DMS53 (cell line): Measurements from ENCODE around the gene PARD3.

Experiments used
- DNase-seq: peaks from one replicate; lab custom pipeline; 2025; lab: John Stamatoyannopoulos, UW

The PARD3 gene

DNA sequence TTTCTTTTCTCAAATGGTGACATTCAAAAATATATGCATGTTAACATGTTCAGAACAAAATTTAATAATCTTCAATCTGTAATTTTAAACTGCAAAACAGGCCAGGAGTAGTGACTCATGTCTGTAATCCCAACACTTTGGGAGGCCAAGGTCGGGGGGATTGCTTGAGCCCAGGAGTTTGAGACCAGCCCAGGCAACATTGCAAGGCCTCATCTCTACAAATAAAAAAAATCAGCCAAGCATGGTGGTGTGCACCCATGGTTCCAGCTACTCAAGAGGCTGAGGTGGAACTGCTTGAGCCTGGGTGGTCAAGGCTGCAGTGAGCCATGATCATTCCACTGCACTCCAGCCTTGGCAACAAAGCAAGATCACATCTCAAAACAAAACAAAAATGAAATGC lies 394.3 kb downstream of the PARD3 start:
- peak; percentile 6 for DNase-seq

DNA sequence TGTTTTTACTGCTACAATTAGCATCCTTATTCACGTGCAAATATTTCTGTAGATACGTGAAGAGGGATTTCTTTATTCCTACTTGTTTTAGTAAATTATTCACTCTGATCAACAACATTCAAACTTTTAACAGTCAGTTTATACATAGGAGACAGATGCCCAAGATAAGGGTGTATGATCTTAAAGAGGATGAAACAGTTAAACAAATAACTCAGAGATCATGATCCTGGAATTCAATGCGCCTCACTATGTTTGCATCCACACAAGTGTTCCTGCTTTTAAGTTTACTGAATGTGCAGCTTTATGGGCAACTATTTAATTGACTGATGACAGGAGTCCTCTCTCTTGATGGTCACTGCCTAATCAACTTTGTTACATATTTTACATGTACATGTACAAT lies 394.8 kb downstream of the PARD3 start:
- no peak for DNase-seq

DNA sequence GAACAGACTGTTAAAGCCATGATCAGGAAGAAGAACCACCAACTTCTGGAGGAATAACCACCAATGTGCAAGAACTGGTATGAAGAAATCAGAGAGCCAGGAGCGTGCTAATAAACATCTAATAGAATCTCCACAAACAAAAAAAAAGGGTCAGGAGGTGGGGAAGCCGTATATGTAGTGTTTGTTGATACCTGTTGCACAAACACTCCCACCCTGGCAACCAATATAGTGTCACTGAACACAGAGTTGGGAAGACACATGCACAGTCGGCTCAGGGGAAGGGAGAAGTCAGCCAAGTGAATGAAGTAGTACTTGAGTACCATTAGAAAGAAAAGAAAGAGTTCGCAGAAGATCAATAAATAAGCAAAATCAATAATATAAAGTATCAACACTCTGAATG lies 400.1 kb downstream of the PARD3 start:
- DNase-seq: peak; percentile 14

DNA sequence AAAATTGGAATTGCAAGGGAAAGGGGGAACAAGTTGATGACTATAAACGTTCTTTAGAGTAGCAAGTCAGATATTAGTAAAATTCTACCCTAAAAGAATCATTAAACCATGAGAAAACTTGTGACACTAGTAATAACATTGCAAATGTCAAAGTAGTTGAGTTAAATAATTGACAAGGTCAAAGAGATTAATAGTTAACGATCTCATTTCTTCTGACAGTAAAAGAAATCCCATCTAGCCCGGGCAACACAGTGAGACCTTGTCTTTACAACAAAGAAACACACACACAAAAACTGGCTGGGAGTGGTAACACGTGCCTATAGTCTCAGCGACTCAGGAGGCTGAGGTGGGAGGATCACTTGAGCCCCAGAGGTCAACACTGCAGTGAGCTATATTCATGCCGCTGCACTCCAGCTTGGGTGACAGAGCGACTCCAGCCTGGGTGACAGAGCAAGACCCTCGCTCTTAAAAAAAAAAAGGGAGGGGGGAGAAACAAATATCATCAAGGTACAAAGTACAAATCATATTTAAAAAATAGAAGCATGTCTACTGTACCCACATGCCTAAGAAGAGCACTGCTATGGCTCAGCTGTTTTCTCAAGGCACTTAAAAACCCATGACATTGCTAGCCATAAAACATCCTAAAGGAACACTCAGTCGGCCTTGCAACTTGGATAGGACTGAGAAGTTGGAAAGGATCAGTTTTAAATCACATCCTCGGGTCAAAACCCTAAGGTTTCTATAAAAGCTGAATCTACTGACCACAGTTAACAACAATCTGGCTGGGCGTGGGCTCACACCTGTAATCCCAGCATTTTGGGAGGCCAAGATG lies 401.1 kb downstream of the PARD3 start:
- no peak for DNase-seq

DNA sequence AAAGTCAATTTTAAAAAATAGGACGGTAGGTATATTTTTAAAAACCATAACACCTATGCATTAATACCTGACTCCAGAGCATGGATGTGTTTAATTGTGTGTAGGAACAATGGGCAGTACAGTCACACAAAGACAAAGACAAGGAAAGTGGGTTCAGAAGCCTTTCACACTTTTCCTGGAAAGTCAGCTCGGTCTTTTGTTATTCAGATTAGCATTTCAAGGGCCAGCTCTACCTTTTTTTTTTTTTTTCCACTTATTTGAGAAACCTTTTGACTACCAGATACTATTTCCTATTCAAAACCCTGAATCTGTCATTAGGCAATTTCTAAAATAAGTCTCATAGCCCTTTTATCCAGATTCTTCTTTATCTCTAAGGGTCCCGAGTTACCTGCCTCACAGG lies 401.9 kb downstream of the PARD3 start:
- DNase-seq: peak; percentile 47

DNA sequence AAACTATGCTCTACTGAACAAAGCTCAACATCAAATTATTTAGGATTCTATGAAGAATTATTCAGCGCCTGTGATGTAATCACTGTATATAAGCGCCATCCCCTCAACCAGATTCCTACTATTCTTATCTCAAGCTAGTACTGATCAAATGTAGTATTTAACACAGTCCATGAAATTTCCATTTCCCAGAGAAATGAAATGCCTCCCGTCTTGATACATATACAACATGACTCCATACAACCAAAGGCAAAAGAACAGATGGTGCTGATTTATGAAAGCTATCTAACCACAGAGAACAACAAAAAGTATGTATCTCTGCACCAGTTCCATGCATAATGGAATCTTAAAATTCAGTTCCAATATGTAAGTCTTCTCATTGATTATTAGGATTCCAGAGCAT lies 406.1 kb downstream of the PARD3 start:
- no peak for DNase-seq

DNA sequence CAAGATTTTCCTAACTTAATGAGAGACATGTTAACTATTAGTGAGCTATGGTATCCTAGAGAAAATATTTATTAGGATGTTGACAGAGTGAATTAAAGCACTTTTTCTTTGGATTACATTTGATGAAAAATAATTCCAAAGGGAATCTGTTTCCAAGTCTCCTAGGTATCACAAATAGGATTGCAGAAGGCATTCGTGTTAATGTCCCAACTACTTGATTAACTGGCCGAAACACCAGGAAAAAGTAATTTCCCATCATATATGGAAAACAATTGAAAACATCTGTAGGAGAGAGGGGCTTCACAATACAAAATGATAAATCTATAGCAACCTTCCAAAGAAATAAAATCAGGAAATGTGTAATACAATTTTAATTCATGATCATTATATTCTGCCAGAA lies 406.7 kb downstream of the PARD3 start:
- DNase-seq: no peak

DNA sequence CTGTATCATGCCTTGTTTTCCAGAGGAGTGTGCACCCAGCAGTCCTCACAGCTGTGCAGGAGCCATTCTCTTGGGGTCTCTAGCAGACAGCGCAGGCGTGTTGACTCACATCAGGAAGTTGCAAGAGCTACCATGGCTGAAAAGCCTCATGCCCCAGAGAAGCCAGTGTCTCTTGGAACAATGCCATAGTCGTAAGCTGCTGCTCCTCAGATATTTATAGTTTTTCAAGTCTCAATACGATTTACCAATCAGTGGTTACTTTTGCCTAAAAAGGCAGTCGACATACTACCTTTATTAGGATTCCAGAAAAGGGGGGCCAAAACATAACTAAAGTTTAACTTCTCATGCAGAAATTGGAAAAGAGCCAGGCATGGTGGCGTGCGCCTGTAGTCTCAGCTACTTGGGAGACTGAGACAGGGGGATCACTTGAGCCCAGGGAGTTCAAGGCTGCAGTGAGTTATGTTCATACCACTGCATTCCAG lies 407.7 kb downstream of the PARD3 start:
- DNase-seq: no peak

DNA sequence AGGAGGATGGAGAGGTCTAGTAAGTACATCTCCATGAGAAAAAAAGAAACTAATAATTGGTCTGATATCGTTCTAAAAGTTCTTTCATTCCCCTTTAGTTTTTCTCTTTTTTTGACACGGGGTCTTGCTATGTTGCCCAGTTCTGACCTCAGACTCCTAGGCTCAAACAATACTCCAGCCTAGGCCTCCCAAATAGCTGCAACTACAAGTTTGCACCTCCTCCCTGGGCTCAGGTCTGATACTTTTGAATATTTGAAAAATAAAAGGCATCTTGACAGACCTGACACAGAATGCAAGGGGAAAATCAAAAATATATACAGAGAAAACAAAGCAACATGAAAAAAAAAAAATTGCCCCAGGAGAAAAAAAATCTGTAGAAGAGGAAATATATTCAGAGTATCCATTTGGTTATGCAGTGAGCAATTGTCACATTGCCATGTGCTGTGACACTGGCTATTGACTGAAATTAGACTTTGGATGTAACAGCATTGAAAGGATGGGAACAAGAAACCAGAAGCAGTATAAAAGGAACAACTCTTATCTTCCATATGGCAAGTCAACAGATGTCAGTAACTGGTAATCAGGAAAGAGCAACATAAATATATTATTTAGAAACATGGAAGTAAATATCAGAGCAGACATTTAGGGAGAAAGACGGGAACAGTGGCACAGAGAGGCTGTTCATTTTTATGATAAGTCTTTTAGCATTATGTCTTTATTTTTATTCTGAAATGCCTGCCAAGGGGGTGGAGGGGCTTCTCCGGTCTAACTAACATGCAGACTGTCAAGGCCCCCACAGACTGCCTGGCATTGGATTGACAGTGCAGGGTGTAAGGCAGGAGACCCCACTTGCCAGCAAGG lies 408.4 kb downstream of the PARD3 start:
- DNase-seq: no peak

DNA sequence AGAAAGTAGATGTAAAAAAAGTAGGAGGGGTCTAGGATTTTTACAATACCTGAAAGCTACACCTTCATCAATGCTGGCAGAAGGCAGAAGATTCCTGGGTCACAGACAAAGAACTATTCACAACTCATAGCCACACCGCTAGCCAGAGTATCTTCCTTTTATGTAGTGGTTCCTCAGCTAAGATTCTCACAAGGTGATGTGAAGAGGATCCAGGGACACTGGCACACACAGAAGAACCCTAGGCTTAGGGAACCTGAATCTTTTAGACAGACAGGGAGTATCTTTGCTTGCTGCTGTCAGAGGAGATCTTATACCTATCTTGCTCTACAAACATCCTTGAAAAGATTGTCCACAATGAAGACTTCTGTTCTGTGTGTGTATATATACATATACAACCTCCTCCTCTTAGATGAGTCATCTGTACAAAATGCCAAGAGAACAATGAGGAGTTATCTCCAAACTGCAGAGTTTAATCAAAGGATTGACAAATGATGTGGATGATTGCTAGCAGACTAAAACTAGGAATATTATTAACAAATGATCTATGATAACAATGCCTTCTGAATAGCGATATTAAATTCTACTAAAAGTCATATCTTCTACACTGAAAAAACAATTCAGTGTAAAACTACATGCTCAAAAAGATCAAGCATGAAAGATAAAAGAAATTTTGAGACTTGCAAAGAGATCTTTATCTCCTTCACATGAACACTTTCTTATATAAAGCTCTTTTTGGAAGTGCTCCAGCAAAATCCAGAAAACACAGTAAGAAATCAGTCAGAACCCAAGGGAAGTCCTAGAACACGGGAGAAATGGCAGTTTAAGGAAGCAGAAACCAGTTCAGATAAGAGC lies 409.3 kb downstream of the PARD3 start:
- DNase-seq: peak; percentile 48

DNA sequence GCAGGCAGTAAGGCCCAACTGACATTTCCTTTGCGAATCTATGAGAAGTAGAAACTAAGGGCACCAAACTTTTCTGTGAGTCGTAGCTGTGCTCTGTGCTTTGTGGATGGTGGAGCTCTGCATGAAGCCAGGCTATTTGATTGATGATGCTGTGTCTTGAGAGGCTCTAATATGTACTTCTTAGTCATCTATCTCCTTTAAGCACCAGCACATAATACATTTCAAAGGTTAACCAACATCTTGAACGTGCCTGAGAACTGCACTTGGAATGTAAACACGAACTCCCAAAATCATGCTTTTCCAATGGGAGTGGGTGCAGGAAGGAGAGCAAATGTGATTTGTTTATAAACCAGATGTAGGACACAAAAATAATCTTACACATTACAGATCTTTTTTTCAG lies 411.6 kb downstream of the PARD3 start:
- no peak for DNase-seq

DNA sequence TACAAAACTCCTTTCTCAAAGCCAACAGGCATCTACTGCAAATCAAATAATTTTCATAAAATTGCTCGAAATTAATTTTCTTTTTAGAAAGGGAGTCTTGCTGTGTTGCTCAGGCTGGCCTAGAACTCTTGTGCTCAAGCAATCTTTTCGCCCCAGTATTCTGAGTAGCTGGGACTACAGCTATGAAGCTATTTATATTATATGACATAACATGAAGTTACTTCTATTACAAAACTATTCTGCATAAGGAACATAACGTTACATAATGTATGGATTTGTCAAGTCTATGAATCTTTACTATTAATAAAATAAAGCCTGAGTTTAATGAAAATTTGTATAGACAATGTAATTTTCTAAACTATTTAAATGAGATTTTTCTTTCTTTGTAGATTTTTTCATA lies 415.0 kb downstream of the PARD3 start:
- DNase-seq: no peak

DNA sequence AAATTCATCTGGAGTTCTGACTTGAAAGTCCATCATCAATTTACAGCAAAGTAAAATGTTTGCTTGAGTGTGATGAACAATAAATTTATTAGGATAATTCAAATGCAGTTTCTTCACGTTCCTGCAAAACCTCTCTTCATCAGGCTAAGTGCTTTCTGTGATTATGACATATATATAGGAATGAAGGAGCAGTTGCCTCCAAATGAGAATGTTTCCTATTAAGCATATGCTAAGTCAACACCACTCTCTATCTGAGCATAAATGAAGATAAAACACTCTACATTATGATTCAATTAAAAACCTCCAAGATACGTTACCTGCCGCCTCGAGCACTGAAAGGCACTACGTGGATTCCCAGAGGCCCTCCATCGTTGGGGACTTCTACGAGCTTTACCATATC lies 416.1 kb downstream of the PARD3 start:
- DNase-seq: no peak

DNA sequence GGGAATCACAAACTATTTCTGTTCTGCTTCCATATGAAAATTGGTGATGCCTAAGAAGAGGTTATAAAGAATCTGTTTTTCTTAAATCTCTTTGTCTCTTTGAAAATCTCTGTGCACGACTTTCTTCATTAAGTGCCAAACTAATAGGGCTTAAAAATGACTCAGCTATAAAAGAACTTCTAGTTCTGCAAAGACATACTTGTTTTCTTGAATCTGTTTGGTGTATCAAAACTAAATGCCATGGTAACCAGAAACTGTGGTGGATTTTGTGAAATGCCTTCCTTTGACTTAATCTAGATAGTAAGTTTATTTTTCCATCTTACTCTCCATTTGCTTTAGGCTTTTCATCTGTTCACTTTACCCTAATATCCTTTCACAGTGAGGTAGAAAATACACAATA lies 417.8 kb downstream of the PARD3 start:
- no peak for DNase-seq

DNA sequence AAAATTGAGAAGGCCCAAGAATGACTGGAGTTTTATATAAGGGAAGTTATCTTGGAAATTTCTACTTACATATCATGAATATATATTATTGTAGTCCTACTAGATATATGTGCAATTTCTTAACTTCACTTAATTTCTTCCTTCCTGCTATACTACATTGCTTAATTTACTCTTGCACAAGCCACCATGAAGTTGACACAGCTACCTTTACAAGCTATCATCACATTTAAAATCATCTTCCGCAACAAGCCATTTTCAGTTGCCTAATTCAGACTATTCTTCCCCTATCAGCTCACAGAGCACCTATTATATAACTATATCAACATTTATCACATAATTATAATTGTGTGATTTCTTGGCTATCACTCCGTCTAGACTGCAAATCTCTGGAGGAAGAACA lies 418.4 kb downstream of the PARD3 start:
- no peak for DNase-seq

DNA sequence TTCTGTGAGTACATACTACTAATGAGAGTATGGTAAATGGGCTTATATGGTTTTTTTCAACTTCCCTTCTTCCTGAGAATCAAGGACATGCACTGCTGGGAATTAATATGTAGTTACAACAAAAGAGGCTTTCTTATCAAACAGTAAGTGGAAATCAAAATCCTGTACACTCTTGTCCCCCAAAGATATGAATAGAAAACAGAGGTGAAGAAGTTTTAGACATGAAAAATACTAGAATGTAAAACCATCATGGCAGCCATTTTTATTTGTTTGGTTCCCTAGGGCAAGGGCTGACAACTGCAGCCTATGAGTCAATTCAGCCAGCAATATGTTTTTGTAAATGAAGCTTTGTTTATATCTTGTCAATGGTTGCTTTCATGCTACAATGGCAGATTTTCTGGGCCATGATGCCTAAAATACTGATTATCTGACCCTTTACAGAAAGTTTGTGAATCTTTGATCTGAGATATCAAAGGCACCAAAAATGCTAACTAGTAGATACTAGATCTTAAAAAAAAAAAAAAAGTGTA lies 422.4 kb downstream of the PARD3 start:
- no peak for DNase-seq

DNA sequence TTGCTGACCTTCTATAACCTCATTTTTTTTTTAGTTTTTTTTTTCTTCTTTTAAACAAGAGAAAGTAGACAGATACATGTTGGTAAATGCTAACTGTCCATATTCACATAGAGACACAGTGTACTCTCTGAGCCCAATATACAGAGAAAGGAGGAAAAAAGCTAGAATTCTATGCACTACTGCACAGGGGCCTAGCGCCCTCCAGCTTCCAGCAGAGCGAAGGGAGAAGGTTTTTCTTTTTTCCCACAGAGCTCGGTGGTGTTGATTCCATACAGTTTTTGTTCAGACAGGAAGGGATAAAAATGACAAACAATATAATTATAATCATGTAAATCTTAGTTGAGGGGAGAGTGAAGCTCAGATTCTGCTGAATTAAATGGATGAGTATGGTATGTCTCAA lies 423.9 kb downstream of the PARD3 start:
- peak; percentile 20 for DNase-seq

DNA sequence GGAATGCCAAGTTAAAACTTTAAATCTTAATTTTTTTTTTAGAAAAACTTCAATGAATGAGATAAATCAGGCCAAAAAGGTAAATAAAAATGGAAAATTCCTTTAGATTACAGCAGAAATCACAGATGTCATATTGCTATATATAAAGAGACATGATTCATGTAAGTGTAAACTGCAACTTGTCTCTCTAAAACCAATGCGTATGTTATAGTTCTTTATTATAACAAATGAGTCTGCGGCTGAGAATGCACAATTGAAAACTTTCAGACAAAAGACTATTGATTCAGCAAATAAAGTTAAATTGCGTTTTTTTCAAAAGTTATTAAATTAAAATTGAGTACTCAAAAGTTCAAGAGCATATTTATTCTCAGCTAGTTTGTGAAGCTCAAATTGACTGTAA lies 425.3 kb downstream of the PARD3 start:
- DNase-seq: no peak

DNA sequence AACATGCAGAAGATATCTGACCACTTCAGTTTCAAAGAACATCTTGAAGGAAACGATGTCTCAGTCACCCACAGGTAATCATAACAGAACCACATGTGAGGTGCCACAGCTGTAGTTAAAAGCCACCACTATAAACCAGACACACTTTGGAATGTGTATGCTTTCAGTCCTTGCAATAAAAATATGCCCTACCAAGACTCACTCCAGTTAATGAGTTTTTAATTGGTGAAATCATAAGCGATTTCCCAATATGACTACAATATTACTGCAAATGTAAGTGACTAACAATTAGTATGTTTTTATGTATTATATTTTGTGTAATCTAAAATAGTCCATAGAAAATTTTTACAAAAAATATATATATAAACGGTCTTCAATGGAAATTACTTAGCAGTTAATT lies 428.2 kb downstream of the PARD3 start:
- DNase-seq: no peak

DNA sequence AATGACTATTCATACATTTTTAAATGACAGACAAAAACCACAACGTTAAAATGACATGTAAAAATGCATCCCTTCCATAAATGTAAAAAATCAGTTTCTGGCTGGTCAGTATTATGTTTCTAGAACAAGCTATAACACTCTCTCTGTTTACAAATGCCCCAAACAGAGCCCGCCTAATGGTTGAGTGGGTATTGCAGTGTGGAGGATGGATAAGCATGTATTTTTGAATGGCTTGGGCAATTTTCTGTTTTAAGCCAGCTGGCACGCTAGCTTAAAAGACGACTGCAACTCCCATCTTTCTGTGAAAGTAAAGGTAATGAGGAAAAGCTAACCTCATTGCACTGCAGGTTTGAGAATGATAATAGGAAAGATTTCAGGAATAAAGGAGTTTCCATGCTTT lies 430.7 kb downstream of the PARD3 start:
- no peak for DNase-seq

DNA sequence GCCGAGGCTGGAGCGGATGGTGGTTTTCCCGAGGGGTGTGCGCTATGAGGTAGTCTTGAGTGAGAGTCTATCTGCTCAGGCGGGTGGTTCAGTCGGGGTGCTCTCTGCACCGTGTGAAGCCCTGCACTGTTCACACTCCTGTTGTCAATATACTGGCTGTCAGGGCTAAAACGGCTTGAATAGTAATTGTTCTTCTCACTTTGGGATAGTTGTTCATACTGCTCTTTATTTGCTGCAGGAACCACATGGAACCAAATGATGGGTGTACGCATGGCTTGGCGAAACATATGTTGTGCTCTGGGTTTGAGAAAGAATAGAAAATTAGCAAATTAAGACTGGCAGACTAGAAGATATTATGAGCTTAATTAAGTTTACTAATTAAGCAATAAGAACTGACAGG lies 432.5 kb downstream of the PARD3 start:
- DNase-seq: no peak

DNA sequence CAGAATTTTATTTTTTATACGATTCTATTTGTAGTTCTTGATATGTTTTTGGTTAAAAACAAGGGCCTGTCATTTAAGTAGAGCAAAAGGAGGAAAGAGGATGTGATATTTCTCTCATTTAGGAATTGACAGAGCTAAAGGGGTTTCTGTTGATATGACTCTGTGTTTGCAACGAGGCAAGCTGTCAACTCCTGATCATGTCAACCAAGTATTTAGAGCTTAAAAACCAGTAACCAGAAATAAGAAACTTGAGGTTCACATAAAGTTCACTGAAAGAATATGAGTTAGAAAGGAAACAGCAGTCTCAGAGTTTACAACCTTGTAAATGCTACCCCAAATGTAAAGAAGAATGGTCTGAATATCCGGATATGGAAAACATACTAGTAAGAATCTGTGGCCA lies 434.2 kb downstream of the PARD3 start:
- DNase-seq: no peak
